OCI-LY7 (cell line): ENCODE data around the gene ANO4. TPM values are rescaled to one million over a fixed set of nuclear protein-coding genes. Genes with fewer than 3 reads are reported as not detected.
A peak's percentile ranks its signal among the peaks of the same experiment; 100 is the strongest.

Experiments
- Bru-seq: library from RNA; stranded (reverse); fragments of 400-500 nt; gene quantifications from one replicate; lab custom pipeline; 2021; lab: Mats Ljungman, UMichigan
- BruChase-seq, 2 experiments: library from RNA; stranded (reverse); fragments of 400-500 nt; gene quantifications; one replicate each; lab custom pipeline; 2021; lab: Mats Ljungman, UMichigan
- BruUV-seq: library from RNA; stranded (reverse); fragments of 400-500 nt; replicated peaks from 2 replicates; lab custom pipeline; 2021; lab: Mats Ljungman, UMichigan
- CTCF ChIA-PET: fragments of 300-600 bp; sonication (Branson Sonifier 250); formaldehyde crosslinking; loops from one replicate; lab custom pipeline; 2022; ENCODE audit warnings: antibody characterized with exemption; ENCODE audit not compliant: unreplicated experiment; lab: Charles Lee
- POLR2A ChIA-PET: fragments of 300-600 bp; sonication (Branson Sonifier 250); formaldehyde crosslinking; loops from one replicate; lab custom pipeline; 2022; ENCODE audit warnings: antibody characterized with exemption; lab: Charles Lee
- DNase-seq: peaks from one replicate; pipeline ENCODE4 v3.0.0-alpha.2; 2015; ENCODE audit warnings: low spot score
- H2AFZ ChIP-seq: fragments of 200-600 bp; sonication (generic), shearing (Covaris generic); 2 replicates; pipeline ENCODE4 v1.6.1; 2014; ENCODE audit warnings: mild to moderate bottlenecking, antibody characterized with exemption, low read length, moderate library complexity
- H3K27ac ChIP-seq: fragments of 200-600 bp; sonication (generic); 2 replicates; pipeline ENCODE4 v1.5.1; 2014; ENCODE audit warnings: mixed run types, low read depth, mild to moderate bottlenecking, moderate library complexity, low read length, inconsistent platforms; ENCODE audit not compliant: poor library complexity, severe bottlenecking
- H3K36me3 ChIP-seq: fragments of 200-600 bp; sonication (generic); 2 replicates; pipeline ENCODE4 v1.6.1; 2014; ENCODE audit warnings: mild to moderate bottlenecking, antibody characterized with exemption, low read length, moderate library complexity, mixed read lengths; ENCODE audit not compliant: insufficient read depth
- H3K4me1 ChIP-seq: fragments of 200-600 bp; sonication (generic); 2 replicates; pipeline ENCODE4 v1.5.1; 2014; ENCODE audit warnings: mild to moderate bottlenecking, low read length; ENCODE audit not compliant: insufficient read depth, poor library complexity, severe bottlenecking
- H3K4me2 ChIP-seq: fragments of 200-600 bp; sonication (generic); 2 replicates; pipeline ENCODE4 v1.6.1; 2014; ENCODE audit warnings: mild to moderate bottlenecking, low read length
- H3K4me3 ChIP-seq: fragments of 200-600 bp; sonication (generic); 2 replicates; pipeline ENCODE4 v1.5.1; 2014; ENCODE audit warnings: mild to moderate bottlenecking, low read depth, low read length; ENCODE audit not compliant: poor library complexity, severe bottlenecking
- H3K79me2 ChIP-seq: fragments of 200-600 bp; sonication (generic); 2 replicates; pipeline ENCODE4 v1.6.1; 2016; ENCODE audit warnings: low read depth, mild to moderate bottlenecking, low read length, moderate library complexity, mixed read lengths; ENCODE audit not compliant: insufficient read depth
- H3K9me2 ChIP-seq: fragments of 200-600 bp; sonication (generic); 2 replicates; pipeline ENCODE4 v1.6.1; 2016; ENCODE audit warnings: mild to moderate bottlenecking, low read length, mixed read lengths; ENCODE audit not compliant: insufficient read depth
- H3K9me3 ChIP-seq: fragments of 200-600 bp; sonication (generic); 2 replicates; pipeline ENCODE4 v1.6.1; 2014; ENCODE audit warnings: mild to moderate bottlenecking, mixed run types, low read length, mixed read lengths
- H4K20me1 ChIP-seq: fragments of 200-600 bp; sonication (generic); 2 replicates; pipeline ENCODE4 v1.6.1; 2014; ENCODE audit warnings: mild to moderate bottlenecking, antibody characterized with exemption, low read length, moderate library complexity, mixed read lengths; ENCODE audit not compliant: insufficient read depth
- EZH2phosphoT487 ChIP-seq: fragments of 200-600 bp; sonication (generic); IDR thresholded peaks from 2 replicates; pipeline ENCODE4 v1.6.1; 2018; ENCODE audit warnings: low read depth, borderline replicate concordance, mild to moderate bottlenecking, mixed run types, antibody characterized with exemption, low read length, moderate library complexity, mixed read lengths
- intact Hi-C: fragments of 100-400 bp; cut with micrococcal nuclease; formaldehyde crosslinking; loops from one replicate; pipeline ENCODE4 v1.10.0; 2022; ENCODE audit not compliant: unreplicated experiment
- long read RNA-seq: library from polyadenylated mRNA; stranded (forward); transcript quantifications from one replicate; pipeline ENCODE4 v2.0.0, GENCODE V29; 2022
- total RNA-seq, 2 experiments: library from RNA; depleted of rRNA in 1 of 2; stranded (reverse); fragments of >200 nt in 1 of 2; shearing (Covaris generic) in 1 of 2; gene quantifications; 2 replicates each; pipeline ENCODE4 v1.2.3, GENCODE V29; 2014 to 2022
- TF ChIP-seq, protein P1 (sequence below): fragments of 200-600 bp; sonication (generic); conservative IDR thresholded peaks from 2 replicates; pipeline ENCODE4 v1.5.1; 2014; ENCODE audit warnings: mild to moderate bottlenecking, antibody characterized with exemption, low read length, moderate library complexity, mixed read lengths

ANO4 gene
- total RNA-seq (2014; rRNA removed; shearing (Covaris generic)): not detected in 2 replicates
- not detected in 2 replicates for total RNA-seq (2022)
- Bru-seq, nascent RNA: not detected
- percentile 1 among the genes with signal in this experiment for BruChase-seq, experiment 1, labeled RNA remaining after a 6-hour chase
- BruChase-seq, experiment 2, labeled RNA remaining after a 2-hour chase: percentile 3 among the genes with signal in this experiment
- long read RNA-seq: 0 reads

DNA sequence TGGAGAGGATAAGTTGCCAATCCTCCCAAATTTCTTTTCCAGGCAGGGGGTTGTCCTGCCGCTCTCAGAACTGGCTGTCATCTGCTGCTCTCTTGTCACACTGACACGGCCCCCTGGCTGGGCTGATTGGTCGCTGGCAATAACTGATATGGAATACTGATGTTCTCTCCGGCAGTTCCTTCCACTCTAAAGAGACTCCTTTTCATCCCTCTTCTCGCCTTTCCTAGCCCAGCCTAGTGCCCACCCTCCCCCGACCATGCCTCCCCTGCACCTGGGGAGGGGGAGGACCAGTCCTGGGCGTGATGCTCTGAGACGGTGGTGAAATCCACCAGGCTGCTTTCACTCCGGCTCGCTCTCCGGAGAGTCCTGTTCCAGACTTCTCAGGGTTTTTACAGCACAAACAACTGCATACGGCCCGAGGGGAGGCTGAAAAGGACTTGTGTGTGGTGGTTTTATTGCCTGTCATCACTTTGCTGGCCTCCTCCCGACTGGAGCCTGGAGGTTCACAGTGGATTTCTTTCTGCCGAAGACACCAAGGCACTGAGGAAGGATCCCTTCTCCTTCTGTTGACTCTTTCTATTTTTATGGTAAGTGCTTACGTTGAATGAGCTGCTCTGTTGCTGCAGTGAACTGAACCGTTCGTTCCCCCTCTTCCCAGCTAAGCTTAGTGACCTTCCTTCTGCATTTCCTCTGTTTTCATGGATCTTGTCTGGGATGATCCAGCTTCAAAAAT lies at the start of gene ANO4:
Gene ANO4, plus strand, starts transcription at position 336 of the 733 bp plus-strand sequence. CDS start 107,010 bp downstream, outside the sequence.
- Histone ChIP-seq H3K79me2 (no peaks in the 10 kb centered on the region), H4K20me1 (no peaks in the 10 kb centered on the region), H3K9me3 (no peaks in the 10 kb centered on the region), H3K9me2 (no peaks in the 10 kb centered on the region), H2AFZ (no peak within 1 kb of the TSS), H3K36me3 (no peaks in the 10 kb centered on the region), H3K4me3 (no peak within 1 kb of the TSS), H3K4me2 (no peak within 1 kb of the TSS), H3K27ac (no peak within 1 kb of the TSS), H3K4me1 (no peaks in the 10 kb centered on the region)
- ChIA-PET CTCF (no interaction called here), POLR2A (interaction anchor here (0.7 kb wide), 1 partner anchor 19 kb away, joined by 3 read pairs; no protein-coding TSS in a partner anchor)
- TF ChIP-seq EZH2phosphoT487: no peak
- TF ChIP-seq, protein P1, sequence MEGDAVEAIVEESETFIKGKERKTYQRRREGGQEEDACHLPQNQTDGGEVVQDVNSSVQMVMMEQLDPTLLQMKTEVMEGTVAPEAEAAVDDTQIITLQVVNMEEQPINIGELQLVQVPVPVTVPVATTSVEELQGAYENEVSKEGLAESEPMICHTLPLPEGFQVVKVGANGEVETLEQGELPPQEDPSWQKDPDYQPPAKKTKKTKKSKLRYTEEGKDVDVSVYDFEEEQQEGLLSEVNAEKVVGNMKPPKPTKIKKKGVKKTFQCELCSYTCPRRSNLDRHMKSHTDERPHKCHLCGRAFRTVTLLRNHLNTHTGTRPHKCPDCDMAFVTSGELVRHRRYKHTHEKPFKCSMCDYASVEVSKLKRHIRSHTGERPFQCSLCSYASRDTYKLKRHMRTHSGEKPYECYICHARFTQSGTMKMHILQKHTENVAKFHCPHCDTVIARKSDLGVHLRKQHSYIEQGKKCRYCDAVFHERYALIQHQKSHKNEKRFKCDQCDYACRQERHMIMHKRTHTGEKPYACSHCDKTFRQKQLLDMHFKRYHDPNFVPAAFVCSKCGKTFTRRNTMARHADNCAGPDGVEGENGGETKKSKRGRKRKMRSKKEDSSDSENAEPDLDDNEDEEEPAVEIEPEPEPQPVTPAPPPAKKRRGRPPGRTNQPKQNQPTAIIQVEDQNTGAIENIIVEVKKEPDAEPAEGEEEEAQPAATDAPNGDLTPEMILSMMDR: no peak
- no TSS peak for BruUV-seq
- intact Hi-C loops: no loop called here
- DNase-seq: no peak

DNA sequence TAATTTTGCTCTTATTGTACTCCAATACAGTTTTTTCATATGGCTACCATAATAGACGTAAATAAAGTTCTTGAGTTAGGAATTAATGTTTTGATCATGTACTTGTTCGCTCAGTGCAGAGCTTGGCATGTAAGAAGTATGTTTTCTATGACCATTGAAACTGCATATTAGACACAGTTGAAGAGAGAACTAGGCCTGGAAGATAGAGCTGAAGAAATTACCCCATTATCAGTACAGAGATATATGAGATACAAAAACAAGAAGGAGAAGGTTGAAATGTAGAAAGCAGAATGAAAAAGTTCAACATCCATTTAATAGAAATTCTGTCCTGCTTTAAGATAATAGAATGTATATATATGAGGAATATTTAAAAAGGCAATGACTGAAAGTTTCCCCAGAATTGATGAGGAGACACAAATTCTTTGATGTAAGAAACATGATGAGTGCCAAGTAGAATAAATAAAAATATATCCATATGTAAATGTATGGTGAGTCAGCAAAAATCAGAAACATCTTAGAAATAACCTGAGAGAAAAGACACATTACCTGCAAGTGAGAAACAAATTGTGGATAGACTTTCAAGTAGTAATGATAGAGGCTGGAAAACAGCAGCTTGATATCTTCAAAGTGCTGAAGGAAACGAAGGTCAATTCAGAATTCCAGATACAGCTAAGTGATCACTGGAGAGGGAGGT lies 49.1 kb upstream of the ANO4 start:
- intact Hi-C loops: no loop called here
- Histone ChIP-seq H3K4me3 (no peak overlapping the region), H3K9me2 (no peaks in the 10 kb centered on the region), H3K79me2 (no peaks in the 10 kb centered on the region), H3K4me2 (no peak overlapping the region), H3K9me3 (no peaks in the 10 kb centered on the region), H3K27ac (no peak overlapping the region), H2AFZ (no peak overlapping the region), H4K20me1 (no peaks in the 10 kb centered on the region), H3K4me1 (no peaks in the 10 kb centered on the region), H3K36me3 (no peaks in the 10 kb centered on the region)
- no TSS peak for BruUV-seq
- ChIA-PET POLR2A (interaction anchor here (0.7 kb wide), 1 partner anchor 115 kb away, joined by 3 read pairs; no protein-coding TSS in a partner anchor), CTCF (no interaction called here)
- TF ChIP-seq EZH2phosphoT487: no peak
- TF ChIP-seq, protein P1: no peak
- DNase-seq: no peak
